Fibroblast of lung (primary cell): Measurements from ENCODE around the gene MARCKSL1.

Experiments
- EZH2 ChIP-seq: IDR thresholded peaks from 2 replicates; pipeline ENCODE4 v1.5.1; 2012; ENCODE audit warnings: low read length, control low read depth, mild to moderate bottlenecking; ENCODE audit errors: missing control alignments
- TF ChIP-seq, protein P1 (sequence below), 2 donors: IDR thresholded peaks in 1 of 2; conservative IDR thresholded peaks in 1 of 2; 1 replicate in 1 of 2; 2 replicates in 1 of 2; pipeline ENCODE4 v1.5.1; 2011 to 2012; ENCODE audit warnings: low read length in 2 of 2, control low read depth in 1 of 2, inconsistent platforms in 1 of 2, low read depth in 1 of 2, mild to moderate bottlenecking in 1 of 2

GRCh38 chr1:32367912-32368635 lies 32.0 kb upstream of the MARCKSL1 start:
- TF ChIP-seq, protein P1, sequence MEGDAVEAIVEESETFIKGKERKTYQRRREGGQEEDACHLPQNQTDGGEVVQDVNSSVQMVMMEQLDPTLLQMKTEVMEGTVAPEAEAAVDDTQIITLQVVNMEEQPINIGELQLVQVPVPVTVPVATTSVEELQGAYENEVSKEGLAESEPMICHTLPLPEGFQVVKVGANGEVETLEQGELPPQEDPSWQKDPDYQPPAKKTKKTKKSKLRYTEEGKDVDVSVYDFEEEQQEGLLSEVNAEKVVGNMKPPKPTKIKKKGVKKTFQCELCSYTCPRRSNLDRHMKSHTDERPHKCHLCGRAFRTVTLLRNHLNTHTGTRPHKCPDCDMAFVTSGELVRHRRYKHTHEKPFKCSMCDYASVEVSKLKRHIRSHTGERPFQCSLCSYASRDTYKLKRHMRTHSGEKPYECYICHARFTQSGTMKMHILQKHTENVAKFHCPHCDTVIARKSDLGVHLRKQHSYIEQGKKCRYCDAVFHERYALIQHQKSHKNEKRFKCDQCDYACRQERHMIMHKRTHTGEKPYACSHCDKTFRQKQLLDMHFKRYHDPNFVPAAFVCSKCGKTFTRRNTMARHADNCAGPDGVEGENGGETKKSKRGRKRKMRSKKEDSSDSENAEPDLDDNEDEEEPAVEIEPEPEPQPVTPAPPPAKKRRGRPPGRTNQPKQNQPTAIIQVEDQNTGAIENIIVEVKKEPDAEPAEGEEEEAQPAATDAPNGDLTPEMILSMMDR (conservative IDR thresholded peaks at IDR 0.05 in 1 of 2, IDR thresholded peaks at IDR 0.05 in 1 of 2; ENCODE audit: low read depth in 1 of 2, low read length in 2 of 2), result no peak
- TF ChIP-seq EZH2, result no peak
